Thyroid gland (tissue), 4 donors: ENCODE measurements around the gene HOXB9. TPM values are rescaled to one million over a fixed set of nuclear protein-coding genes. Genes with fewer than 3 reads are reported as not detected.

ENCODE experiments used
- DNase-seq, 2 donors: peaks; one replicate each; pipeline ENCODE4 v3.0.0-alpha.2; 2019
- H3K27ac ChIP-seq, 3 donors: fragments of 200-600 bp; sonication (generic); 1 replicate in 2 of 3; 2 replicates in 1 of 3; pipeline ENCODE4 v1.5.1; 2016 to 2019; ENCODE audit warnings: mild to moderate bottlenecking in 1 of 3, moderate library complexity in 1 of 3
- H3K27me3 ChIP-seq: fragments of 200-600 bp; sonication (generic); one replicate; pipeline ENCODE4 v1.5.1; 2019
- H3K36me3 ChIP-seq, 2 donors: fragments of 200-600 bp; sonication (generic); one replicate each; pipeline ENCODE4 v1.5.1; 2016 to 2019
- H3K4me1 ChIP-seq, 2 donors: fragments of 200-600 bp; sonication (generic); one replicate each; pipeline ENCODE4 v1.5.1; 2017 to 2019
- H3K4me3 ChIP-seq, 3 donors: fragments of 200-600 bp; sonication (generic); replicated peaks in 1 of 3; 1 replicate in 2 of 3; 2 replicates in 1 of 3; pipeline ENCODE4 v1.5.1; 2016; ENCODE audit warnings: mild to moderate bottlenecking in 1 of 3
- H3K9me3 ChIP-seq: fragments of 200-600 bp; sonication (generic); one replicate; pipeline ENCODE4 v1.5.1; 2017
- CTCF ChIP-seq, 6 experiments: fragments of 200-600 bp in 3 of 6; fragments of 450-650 bp in 3 of 6; sonication (generic) in 3 of 6; IDR thresholded peaks; one replicate each; pipeline ENCODE4 v1.5.1; 2016 to 2019; ENCODE audit warnings: antibody characterized with exemption in 6 of 6, mild to moderate bottlenecking in 2 of 6, inconsistent platforms in 1 of 6, moderate library complexity in 1 of 6
- POLR2A ChIP-seq, 2 donors: fragments of 450-650 bp; IDR thresholded peaks; one replicate each; pipeline ENCODE4 v1.6.1; 2017; ENCODE audit warnings: antibody characterized with exemption in 2 of 2, mild to moderate bottlenecking in 2 of 2, moderate library complexity in 1 of 2
- WGBS, 2 donors: methylation state at CpG; one replicate each; pipeline ENCODE4 v1.1.5; 2017; 5-methylcytosine and 5-hydroxymethylcytosine counted together
- intact Hi-C: fragments of 100-400 bp; cut with DNase I; formaldehyde crosslinking; loops from one replicate; pipeline ENCODE4 v1.15.1; 2023
- total RNA-seq, 4 donors: library from RNA; depleted of rRNA; stranded (reverse); fragments of >200 nt; gene quantifications; one replicate each; pipeline ENCODE4 v1.2.3, GENCODE V29; 2016

Gene HOXB9
- total RNA-seq, 4 donors from 2014 or later: not detected

DNA sequence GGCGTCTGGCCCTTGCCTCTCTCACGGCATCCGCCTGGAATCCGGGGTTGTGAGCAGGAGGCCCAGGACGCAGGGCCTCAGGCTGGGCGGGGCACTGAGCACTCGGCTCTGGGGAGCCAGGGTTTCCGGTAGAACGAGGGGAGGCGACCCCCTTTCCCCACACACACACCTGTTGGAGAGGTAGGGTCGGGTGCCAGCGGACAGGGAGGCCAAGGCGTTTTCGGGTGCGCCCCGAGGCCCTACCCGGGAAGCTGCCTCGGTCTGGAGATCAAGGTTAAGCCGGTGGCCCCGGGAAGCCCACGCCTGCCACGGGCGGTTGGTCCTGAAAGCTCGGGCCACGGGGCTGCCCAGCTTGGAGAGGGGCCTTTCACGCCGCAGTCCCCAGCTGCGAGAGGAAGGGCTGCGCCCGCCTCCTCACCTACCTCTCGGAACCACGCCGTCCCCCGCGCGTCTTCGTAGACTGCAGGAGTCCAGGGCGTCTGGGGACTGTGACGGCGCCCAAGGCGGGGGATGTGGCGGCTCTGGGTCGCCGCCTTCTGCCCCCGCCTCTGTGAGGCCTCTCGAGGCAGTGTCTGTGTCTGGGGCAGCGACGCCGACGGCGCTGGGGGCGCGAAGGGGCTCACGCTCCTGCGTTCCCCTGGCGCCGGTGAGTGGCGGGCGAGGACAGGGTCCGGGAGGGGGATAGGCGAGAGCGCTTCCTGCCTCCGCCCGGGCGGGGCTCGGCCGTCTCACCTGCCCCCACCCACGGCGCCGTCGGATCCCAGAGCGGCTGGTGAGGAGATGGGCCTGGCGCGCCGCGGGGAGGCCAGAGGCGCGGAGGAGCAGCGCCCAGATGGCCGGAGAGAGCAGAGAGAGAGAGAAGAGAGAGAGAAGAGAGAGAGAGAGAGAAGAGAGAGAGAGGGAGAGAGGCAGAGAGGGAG lies 20.3 kb upstream of the HOXB9 start:
- Histone ChIP-seq H3K9me3 (no peaks in the 10 kb centered on the region), H3K36me3 (no peaks in the 10 kb centered on the region), H3K27me3 (peaks cover 17% of the 10 kb centered on the region), H3K4me1 (peaks cover 0 to 9% of the 10 kb centered on the region in 2 donors), H3K4me3 (no peak overlapping the region), H3K27ac (no peak overlapping the region)
- TF ChIP-seq CTCF (IDR thresholded peaks at IDR 0.05): no peak
- TF ChIP-seq POLR2A (IDR thresholded peaks at IDR 0.05): no peak
- intact Hi-C loops: no loop called here
- 2 to 3% methylated on average over 33 to 37 of the region's 80 CpGs for WGBS, 2 donors
- no peak for DNase-seq

- TF ChIP-seq POLR2A (IDR thresholded peaks at IDR 0.05) (no peak), CTCF (IDR thresholded peaks at IDR 0.05) (no peak)
- H3K27ac ChIP-seq: no peak overlapping the region
- H3K9me3 ChIP-seq: no peaks in the 10 kb centered on the region
- peaks cover 0 to 9% of the 10 kb centered on the region in 2 donors for H3K4me1 ChIP-seq
- intact Hi-C loops: no loop called here
- WGBS, 2 donors: 19 to 29% methylated on average over 14 of the region's 14 CpGs
- DNase-seq: no peak
- no peak overlapping the region for H3K4me3 ChIP-seq
- no peaks in the 10 kb centered on the region for H3K36me3 ChIP-seq
- peaks cover 24% of the 10 kb centered on the region for H3K27me3 ChIP-seq
Observed at GRCh38 chr17:48645639-48646182, 19.6 kb upstream of the HOXB9 start.

DNA sequence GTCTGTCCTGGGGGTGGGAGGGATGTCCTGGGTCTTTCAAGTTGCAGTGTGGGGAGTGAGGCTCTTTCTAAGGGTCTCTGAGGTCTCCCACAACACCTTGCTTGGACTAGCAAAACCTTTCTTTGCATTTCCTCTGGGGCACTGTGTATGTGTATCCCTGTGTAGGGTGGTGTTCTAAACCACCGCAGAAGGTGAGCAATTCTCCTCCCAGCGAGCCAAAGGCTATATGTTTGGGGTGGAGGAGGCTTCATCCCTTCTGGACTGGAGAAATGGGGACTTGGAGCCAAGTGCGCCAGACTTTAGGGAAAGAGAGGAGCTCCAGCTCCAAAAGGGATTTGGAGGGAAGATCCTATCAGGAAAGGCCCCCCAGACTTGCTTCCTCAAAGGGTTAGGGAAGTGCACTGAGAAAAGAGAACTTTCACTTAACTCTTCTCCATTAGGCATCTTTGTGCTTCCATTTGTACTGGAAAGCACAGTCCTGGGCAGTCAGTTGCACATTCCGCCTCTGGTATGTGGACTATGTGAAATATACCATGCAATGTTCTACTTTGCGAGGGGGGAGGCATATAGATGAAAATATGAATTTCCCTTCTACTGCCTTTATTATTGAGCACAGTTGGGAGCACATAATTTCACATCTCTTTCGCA lies 18.9 kb upstream of the HOXB9 start:
- no peak for TF ChIP-seq POLR2A (IDR thresholded peaks at IDR 0.05)
- TF ChIP-seq CTCF (IDR thresholded peaks at IDR 0.05): no peak
- intact Hi-C loops: no loop called here
- no peak overlapping the region for H3K4me3 ChIP-seq
- no peaks in the 10 kb centered on the region for H3K9me3 ChIP-seq
- peaks cover 0 to 9% of the 10 kb centered on the region in 2 donors for H3K4me1 ChIP-seq
- no peak overlapping the region for H3K27ac ChIP-seq
- peaks cover 30% of the 10 kb centered on the region for H3K27me3 ChIP-seq
- 25 to 27% methylated on average over 6 of the region's 6 CpGs for WGBS, 2 donors
- H3K36me3 ChIP-seq: no peaks in the 10 kb centered on the region
- DNase-seq: no peak

DNA sequence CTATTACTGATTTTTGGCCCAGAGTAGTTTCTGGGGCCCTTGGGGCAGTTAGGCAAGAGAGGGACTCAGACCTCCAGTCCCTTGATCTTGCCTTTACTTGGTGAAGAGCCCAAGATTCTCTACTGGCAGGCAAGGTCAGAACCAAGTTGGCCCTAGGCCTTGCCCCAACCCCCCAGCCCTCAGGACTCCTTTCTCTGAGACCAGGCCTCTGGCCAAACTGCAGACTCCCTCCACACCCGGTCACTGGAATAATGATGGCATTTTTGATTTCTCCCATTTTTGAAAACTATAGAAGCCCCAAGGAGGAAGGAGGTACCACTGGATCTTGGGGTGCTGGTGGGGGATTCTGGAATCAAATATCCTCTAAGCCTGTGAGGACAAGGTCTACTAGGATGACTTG lies 18.0 kb upstream of the HOXB9 start:
- peaks cover 31% of the 10 kb centered on the region for H3K27me3 ChIP-seq

More for the DNA sequence above, 18.0 kb upstream of the HOXB9 start:
- Histone ChIP-seq H3K4me1 (peaks cover 0 to 9% of the 10 kb centered on the region in 2 donors), H3K4me3 (no peak overlapping the region), H3K9me3 (no peaks in the 10 kb centered on the region), H3K27ac (no peak overlapping the region), H3K36me3 (no peaks in the 10 kb centered on the region)
- no peak for TF ChIP-seq POLR2A (IDR thresholded peaks at IDR 0.05)
- no peak for TF ChIP-seq CTCF (IDR thresholded peaks at IDR 0.05)
- intact Hi-C loops: no loop called here
- 71 to 94% methylated on average over 1 of the region's 1 CpG for WGBS, 2 donors
- no peak for DNase-seq
